RWPE2 (cell line): ENCODE results near the gene ARMC2.

ENCODE experiments used
- ATAC-seq: fragments of 200-7000 bp; cut with Tn5 transposase; 3 replicates; pipeline ENCODE4 v1.9.1; 2021; ENCODE audit warnings: low read depth
- DNase-seq: peaks from one replicate; pipeline ENCODE4 v3.0.0-alpha.2; 2020; ENCODE audit warnings: low spot score
- H3K27ac ChIP-seq: fragments of 450-650 bp; 2 replicates; pipeline ENCODE4 v1.5.1; 2017; ENCODE audit warnings: mild to moderate bottlenecking; ENCODE audit not compliant: poor library complexity, severe bottlenecking
- H3K27me3 ChIP-seq: fragments of 250-450 bp; sonication (Bioruptor Pico); 2 replicates; pipeline ENCODE4 v1.5.1; 2021; ENCODE audit warnings: mild to moderate bottlenecking, moderate library complexity; ENCODE audit not compliant: insufficient read depth, poor library complexity, severe bottlenecking
- H3K36me3 ChIP-seq: fragments of 250-450 bp; sonication (Bioruptor Pico); 2 replicates; pipeline ENCODE4 v1.5.1; 2020; ENCODE audit warnings: low read depth, mild to moderate bottlenecking, moderate library complexity
- H3K4me1 ChIP-seq: fragments of 250-450 bp; sonication (Bioruptor Pico); 2 replicates; pipeline ENCODE4 v1.5.1; 2021; ENCODE audit warnings: mild to moderate bottlenecking, moderate library complexity; ENCODE audit not compliant: insufficient read depth, poor library complexity, severe bottlenecking
- H3K4me3 ChIP-seq: fragments of 250-450 bp; sonication (Bioruptor Pico); 2 replicates; pipeline ENCODE4 v1.5.1; 2021; ENCODE audit warnings: mild to moderate bottlenecking, moderate library complexity; ENCODE audit not compliant: severe bottlenecking
- H3K9me3 ChIP-seq: fragments of 250-450 bp; sonication (Bioruptor Pico); 2 replicates; pipeline ENCODE4 v1.5.1; 2021; ENCODE audit warnings: mild to moderate bottlenecking, moderate library complexity; ENCODE audit not compliant: severe bottlenecking
- TF ChIP-seq, protein P1 (sequence below): fragments of 450-650 bp; IDR thresholded peaks from one replicate; pipeline ENCODE4 v1.5.1; 2017; ENCODE audit warnings: mild to moderate bottlenecking, moderate library complexity; ENCODE audit not compliant: poor library complexity, severe bottlenecking

The ARMC2 gene

GRCh38 chr6:109001291-109001894, 153.2 kb downstream of the ARMC2 start:
- Histone ChIP-seq H3K27me3 (no peaks in the 10 kb centered on the region), H3K4me3 (no peak overlapping the region), H3K27ac (no peak overlapping the region), H3K36me3 (peaks cover 62% of the 10 kb centered on the region), H3K9me3 (no peaks in the 10 kb centered on the region), H3K4me1 (peaks cover 11% of the 10 kb centered on the region)
- DNase-seq (no peak), ATAC-seq (no peak)
- TF ChIP-seq, protein P1, sequence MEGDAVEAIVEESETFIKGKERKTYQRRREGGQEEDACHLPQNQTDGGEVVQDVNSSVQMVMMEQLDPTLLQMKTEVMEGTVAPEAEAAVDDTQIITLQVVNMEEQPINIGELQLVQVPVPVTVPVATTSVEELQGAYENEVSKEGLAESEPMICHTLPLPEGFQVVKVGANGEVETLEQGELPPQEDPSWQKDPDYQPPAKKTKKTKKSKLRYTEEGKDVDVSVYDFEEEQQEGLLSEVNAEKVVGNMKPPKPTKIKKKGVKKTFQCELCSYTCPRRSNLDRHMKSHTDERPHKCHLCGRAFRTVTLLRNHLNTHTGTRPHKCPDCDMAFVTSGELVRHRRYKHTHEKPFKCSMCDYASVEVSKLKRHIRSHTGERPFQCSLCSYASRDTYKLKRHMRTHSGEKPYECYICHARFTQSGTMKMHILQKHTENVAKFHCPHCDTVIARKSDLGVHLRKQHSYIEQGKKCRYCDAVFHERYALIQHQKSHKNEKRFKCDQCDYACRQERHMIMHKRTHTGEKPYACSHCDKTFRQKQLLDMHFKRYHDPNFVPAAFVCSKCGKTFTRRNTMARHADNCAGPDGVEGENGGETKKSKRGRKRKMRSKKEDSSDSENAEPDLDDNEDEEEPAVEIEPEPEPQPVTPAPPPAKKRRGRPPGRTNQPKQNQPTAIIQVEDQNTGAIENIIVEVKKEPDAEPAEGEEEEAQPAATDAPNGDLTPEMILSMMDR = no peak

DNA sequence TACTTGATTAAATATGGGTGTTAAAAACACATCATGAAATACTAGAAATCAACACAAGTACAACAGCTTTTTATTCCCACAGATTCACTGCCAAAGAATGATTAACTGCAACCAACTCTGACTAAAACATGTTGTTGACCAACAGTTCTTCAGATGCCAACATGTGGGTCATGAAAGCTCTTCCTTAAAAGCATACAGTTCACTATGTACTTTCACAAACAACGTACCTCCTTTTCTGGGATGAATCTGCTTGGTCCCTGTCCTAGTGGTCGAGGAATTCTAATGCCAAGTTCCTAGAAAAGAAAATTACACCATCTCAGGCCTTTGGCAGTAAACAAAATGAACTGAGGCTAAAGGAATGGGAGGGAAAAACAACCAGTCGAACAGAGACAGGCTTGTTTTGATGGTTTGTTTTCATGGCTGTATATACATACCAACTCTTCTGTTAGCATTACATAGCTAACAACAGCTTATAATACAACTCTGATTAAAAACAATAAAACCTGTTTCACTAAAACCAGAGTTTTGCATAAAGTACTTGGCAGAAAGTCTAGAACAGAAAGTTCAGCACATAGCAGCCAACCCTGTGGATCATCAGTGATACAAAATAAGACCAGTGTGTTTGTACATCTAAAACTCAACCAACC, 154.0 kb downstream of the ARMC2 start:
- TF ChIP-seq, protein P1 = no peak
- Histone ChIP-seq H3K27ac (no peak overlapping the region), H3K4me3 (no peak overlapping the region), H3K9me3 (no peaks in the 10 kb centered on the region), H3K36me3 (peaks cover 57% of the 10 kb centered on the region), H3K4me1 (peaks cover 11% of the 10 kb centered on the region), H3K27me3 (no peaks in the 10 kb centered on the region)
- peak; percentile 38; the same call in 2 of the 3 replicates for ATAC-seq
- DNase-seq = no peak

DNA sequence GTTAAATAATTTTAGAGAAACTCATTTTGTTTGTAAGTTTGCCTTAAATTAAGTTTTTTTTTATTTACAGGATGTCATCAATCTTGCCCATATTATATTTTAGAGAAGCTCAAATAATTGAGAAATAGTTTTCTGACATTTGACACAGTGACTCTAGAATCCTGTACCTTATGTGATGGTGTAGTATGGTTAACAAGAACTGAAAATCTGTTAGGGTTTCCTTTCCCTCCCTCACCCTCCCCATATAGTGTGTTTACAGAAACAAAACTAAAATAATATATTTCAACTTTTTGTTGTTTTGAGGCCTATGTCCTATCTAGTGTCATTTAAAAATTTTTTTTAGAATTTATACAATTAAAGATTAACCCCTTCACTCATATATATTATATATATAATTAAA, 154.7 kb downstream of the ARMC2 start:
- H3K4me3 ChIP-seq = no peak overlapping the region
- H3K36me3 ChIP-seq = peaks cover 50% of the 10 kb centered on the region
- no peaks in the 10 kb centered on the region for H3K27me3 ChIP-seq
- TF ChIP-seq, protein P1 = no peak
- no peak overlapping the region for H3K27ac ChIP-seq
- DNase-seq (no peak), ATAC-seq (no peak)
- H3K9me3 ChIP-seq = no peaks in the 10 kb centered on the region
- peaks cover 11% of the 10 kb centered on the region for H3K4me1 ChIP-seq

GRCh38 chr6:109006818-109007217, 158.6 kb downstream of the ARMC2 start:
- DNase-seq (no peak), ATAC-seq (no peak)
- Histone ChIP-seq H3K27ac (no peak overlapping the region), H3K4me3 (no peak overlapping the region), H3K36me3 (peaks cover 10% of the 10 kb centered on the region), H3K9me3 (no peaks in the 10 kb centered on the region), H3K4me1 (peaks cover 14% of the 10 kb centered on the region), H3K27me3 (no peaks in the 10 kb centered on the region)
- TF ChIP-seq, protein P1 = no peak

DNA sequence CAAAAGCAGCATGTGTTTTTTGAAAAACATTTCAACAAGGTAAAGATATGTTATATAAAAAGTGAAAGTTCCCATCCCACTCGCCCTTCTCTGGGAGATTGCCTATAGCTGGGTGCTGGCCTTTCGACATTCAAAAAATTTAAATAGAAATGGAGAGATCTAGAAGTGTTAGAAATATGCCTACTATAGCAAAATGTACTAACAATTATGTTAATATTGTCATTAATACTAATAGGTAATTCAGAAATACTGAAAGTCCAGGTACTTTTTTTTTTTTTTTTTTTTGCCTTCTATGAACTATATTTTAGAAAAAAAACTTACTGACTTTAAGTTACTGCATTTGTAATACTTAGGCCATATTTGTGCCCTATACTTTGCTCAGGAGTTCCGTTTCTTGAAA, 159.3 kb downstream of the ARMC2 start:
- no peak for ATAC-seq
- no peaks in the 10 kb centered on the region for H3K27me3 ChIP-seq
- TF ChIP-seq, protein P1 = no peak
- H3K27ac ChIP-seq = no peak overlapping the region
- no peak overlapping the region for H3K4me3 ChIP-seq
- no peak for DNase-seq
- peaks cover 3% of the 10 kb centered on the region; the same call in 1 of the 2 replicates for H3K36me3 ChIP-seq
- no peaks in the 10 kb centered on the region for H3K9me3 ChIP-seq
- H3K4me1 ChIP-seq = peaks cover 8% of the 10 kb centered on the region
